ENCODE results near the gene MYO18B.

DNA sequence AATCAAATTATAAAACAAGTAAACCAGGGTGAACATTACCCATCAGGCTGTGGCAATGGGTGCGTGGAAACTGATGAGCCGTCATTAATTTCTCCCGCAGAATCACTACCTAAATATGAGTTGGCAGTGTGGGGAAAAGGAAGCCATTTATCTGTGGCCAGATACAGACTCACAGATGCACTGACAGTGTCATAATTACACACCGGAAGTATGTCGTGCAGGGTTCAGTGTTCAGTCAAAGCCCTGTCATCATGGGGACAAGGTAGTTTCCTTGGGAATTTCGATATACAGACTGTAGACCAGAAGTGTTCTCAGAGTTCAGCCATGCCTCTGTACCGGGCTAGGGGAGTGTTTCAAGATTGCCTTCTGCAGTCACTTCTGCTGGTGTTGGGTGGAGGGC is 308.1 kb downstream of the MYO18B start:
- TF ChIP-seq CEBPB (IDR thresholded peaks at IDR 0.05; ENCODE audit: low read depth, low read length) (no peak), USF2 (IDR thresholded peaks at IDR 0.05; ENCODE audit: low read depth, low read length) (no peak), RAD21 (IDR thresholded peaks at IDR 0.05; ENCODE audit: low read length) (no peak), POLR2A (IDR thresholded peaks at IDR 0.05; ENCODE audit: low read depth, low read length) (no peak), FOS (IDR thresholded peaks at IDR 0.05; ENCODE audit: low read depth, low read length) (no peak), MAFK (IDR thresholded peaks at IDR 0.05; ENCODE audit: low read depth, low read length) (no peak), SMC3 (IDR thresholded peaks at IDR 0.05; ENCODE audit: low read depth, low read length) (no peak)
- TF ChIP-seq, protein P1, sequence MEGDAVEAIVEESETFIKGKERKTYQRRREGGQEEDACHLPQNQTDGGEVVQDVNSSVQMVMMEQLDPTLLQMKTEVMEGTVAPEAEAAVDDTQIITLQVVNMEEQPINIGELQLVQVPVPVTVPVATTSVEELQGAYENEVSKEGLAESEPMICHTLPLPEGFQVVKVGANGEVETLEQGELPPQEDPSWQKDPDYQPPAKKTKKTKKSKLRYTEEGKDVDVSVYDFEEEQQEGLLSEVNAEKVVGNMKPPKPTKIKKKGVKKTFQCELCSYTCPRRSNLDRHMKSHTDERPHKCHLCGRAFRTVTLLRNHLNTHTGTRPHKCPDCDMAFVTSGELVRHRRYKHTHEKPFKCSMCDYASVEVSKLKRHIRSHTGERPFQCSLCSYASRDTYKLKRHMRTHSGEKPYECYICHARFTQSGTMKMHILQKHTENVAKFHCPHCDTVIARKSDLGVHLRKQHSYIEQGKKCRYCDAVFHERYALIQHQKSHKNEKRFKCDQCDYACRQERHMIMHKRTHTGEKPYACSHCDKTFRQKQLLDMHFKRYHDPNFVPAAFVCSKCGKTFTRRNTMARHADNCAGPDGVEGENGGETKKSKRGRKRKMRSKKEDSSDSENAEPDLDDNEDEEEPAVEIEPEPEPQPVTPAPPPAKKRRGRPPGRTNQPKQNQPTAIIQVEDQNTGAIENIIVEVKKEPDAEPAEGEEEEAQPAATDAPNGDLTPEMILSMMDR (conservative IDR thresholded peaks at IDR 0.05; ENCODE audit: low read depth, low read length) = no peak
